Activated naive CD8-positive, alpha-beta T cell treated with anti-CD3 and anti-CD28 coated beads, Interleukin-2, amount 10 ng/mL, durations not matched to agents 7 days and 5 days (primary cell): ENCODE results near the gene CD226. TPM values are rescaled to one million over a fixed set of nuclear protein-coding genes. Genes with fewer than 3 reads are reported as not detected.
"Not testable (repeated sequence)": the region's sequence is repeated elsewhere in the genome, so short reads cannot be mapped to it uniquely, and the experiment has no call there.

Experiments used
- ATAC-seq: fragments of 150-1000 bp; cut with Tn5 transposase; one replicate; pipeline ENCODE4 v1.10.0; 2021; ENCODE audit warnings: low read depth, moderate library complexity
- POLR2A ChIA-PET: fragments of 350-600 bp; sonication (Branson Sonifier 250); formaldehyde crosslinking; loops from one replicate; lab custom pipeline; 2021; ENCODE audit warnings: antibody characterized with exemption; lab: Charles Lee
- DNase-seq: peaks from one replicate; pipeline ENCODE4 v3.0.0; 2021
- H3K27ac Mint-ChIP-seq: one replicate; pipeline ENCODE4 v1.8.0; 2022; ENCODE audit warnings: mild to moderate bottlenecking, mixed read lengths
- H3K27me3 Mint-ChIP-seq: one replicate; pipeline ENCODE4 v1.8.0; 2022; ENCODE audit warnings: mild to moderate bottlenecking, moderate library complexity, mixed read lengths
- H3K36me3 Mint-ChIP-seq: one replicate; pipeline ENCODE4 v1.8.0; 2021; ENCODE audit warnings: mild to moderate bottlenecking, mixed read lengths
- H3K4me1 Mint-ChIP-seq: one replicate; pipeline ENCODE4 v1.8.0; 2021; ENCODE audit warnings: mixed read lengths
- H3K4me3 Mint-ChIP-seq: one replicate; pipeline ENCODE4 v1.8.0; 2022; ENCODE audit warnings: mild to moderate bottlenecking, moderate library complexity, mixed read lengths
- H3K9me3 Mint-ChIP-seq: one replicate; pipeline ENCODE4 v1.8.0; 2021; ENCODE audit warnings: mixed read lengths
- total RNA-seq, 2 experiments: library from RNA; stranded (reverse); gene quantifications; one replicate each; pipeline ENCODE4 v1.2.3, GENCODE V29; 2021

CD226 gene
- total RNA-seq, 2 experiments from 2014 or later, result 46.4 to 50.9 TPM

GRCh38 chr18:69978732-69979715, 31.4 kb upstream of the CD226 start:
- Mint-ChIP-seq H3K36me3 (peaks cover 42% of the 10 kb centered on the region), H3K9me3 (peaks cover 12% of the 10 kb centered on the region), H3K4me1 (peaks cover 42% of the 10 kb centered on the region), H3K27ac (peak overlapping the region; percentile 58), H3K4me3 (no peak overlapping the region), H3K27me3 (no peaks in the 10 kb centered on the region)
- DNase-seq (no peak), ATAC-seq (peak; percentile 30)
- POLR2A ChIA-PET, result no interaction called here

DNA sequence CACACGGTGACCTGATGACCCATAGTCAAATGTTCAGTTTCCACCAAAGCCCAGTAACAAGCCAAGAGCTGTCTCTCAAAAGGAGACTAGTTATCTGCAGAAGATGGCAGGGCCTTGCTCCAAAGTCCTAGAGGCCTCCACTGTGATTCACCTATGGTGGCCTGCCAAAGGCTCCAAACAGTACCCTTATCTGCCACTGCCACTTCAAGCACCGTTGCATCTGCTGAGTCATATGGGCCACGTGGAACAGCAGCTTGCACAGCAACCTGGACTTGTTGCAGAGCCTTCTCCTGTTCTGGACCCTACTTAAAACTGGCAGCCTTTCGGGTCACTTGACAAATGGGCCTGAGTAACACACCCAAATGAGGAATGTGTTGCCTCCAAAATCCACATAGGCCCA, 27.6 kb upstream of the CD226 start:
- H3K4me3 Mint-ChIP-seq, POLR2A ChIA-PET: not testable (repeated sequence)

GRCh38 chr18:69974365-69974764, 26.7 kb upstream of the CD226 start:
- peaks cover 20% of the 10 kb centered on the region for H3K9me3 Mint-ChIP-seq
- H3K4me1 Mint-ChIP-seq, result peaks cover 10% of the 10 kb centered on the region
- POLR2A ChIA-PET, result no interaction called here
- no peak overlapping the region for H3K27ac Mint-ChIP-seq
- peaks cover 48% of the 10 kb centered on the region for H3K36me3 Mint-ChIP-seq
- ATAC-seq, result no peak
- H3K27me3 Mint-ChIP-seq, result no peaks in the 10 kb centered on the region
- DNase-seq, result no peak
- H3K4me3 Mint-ChIP-seq, result no peak overlapping the region

More for the DNA sequence above, 27.6 kb upstream of the CD226 start:
- Mint-ChIP-seq H3K9me3 (peaks cover 21% of the 10 kb centered on the region), H3K4me1 (peaks cover 20% of the 10 kb centered on the region), H3K36me3 (peaks cover 52% of the 10 kb centered on the region)
- not testable (repeated sequence) for ATAC-seq, DNase-seq, H3K27me3 Mint-ChIP-seq, H3K27ac Mint-ChIP-seq

DNA sequence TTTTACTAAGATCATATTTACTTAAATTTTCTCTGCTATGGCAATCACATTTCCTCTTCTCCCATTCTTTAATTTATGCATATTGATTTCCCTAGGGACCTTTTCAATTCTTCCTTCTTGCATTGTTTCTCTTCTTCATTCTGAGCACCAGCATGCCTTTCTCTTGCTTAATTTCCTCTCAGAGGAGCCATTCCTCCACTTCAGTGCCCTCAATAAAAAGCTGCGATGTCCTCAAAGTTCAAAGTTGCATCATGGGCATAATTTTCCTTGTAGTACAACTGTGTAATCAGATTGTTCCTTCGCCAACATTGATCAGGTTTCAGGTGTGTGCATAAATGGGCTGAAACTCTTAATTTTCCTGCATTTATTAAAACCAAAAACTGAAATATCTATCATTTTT, 21.8 kb upstream of the CD226 start:
- peaks cover 23% of the 10 kb centered on the region for H3K4me1 Mint-ChIP-seq
- POLR2A ChIA-PET, result no interaction called here
- no peak overlapping the region for H3K4me3 Mint-ChIP-seq
- H3K27ac Mint-ChIP-seq, result no peak overlapping the region
- no peaks in the 10 kb centered on the region for H3K27me3 Mint-ChIP-seq
- ATAC-seq (no peak), DNase-seq (no peak)
- peaks cover 21% of the 10 kb centered on the region for H3K36me3 Mint-ChIP-seq
- peaks cover 12% of the 10 kb centered on the region for H3K9me3 Mint-ChIP-seq

DNA sequence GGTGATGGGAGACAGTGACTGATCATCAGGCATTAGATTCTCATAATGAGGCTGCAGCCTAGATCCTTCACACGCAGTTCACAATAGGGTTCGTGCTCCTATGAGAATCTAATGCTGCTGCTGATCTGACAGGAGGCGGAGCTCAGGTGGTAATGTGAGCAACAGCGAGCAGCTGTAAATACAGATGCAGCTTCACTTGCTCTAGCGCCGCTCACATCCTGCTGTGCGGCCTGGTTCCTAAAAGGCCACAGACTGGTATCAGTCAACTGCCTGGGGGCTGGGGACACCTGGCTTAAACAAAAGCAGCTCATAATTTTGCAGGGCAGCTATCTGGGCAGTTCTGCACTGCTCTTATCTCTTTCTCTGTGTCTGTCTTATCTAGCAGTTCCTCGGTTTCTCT, 20.4 kb upstream of the CD226 start:
- ATAC-seq, result peak; percentile 99
- peak; percentile 55 for DNase-seq
- H3K27ac Mint-ChIP-seq, result peak overlapping the region; percentile 70
- H3K9me3 Mint-ChIP-seq, result peaks cover 11% of the 10 kb centered on the region
- H3K4me3 Mint-ChIP-seq, result peak overlapping the region; percentile 7
- H3K36me3 Mint-ChIP-seq, result peaks cover 21% of the 10 kb centered on the region
- H3K4me1 Mint-ChIP-seq, result peaks cover 23% of the 10 kb centered on the region
- POLR2A ChIA-PET, result interaction anchor here (0.9 to 1.7 kb wide), 7 partner anchors 8 to 23 kb away, joined by 3 to 9 read pairs (median 6); partner anchors contain the start of gene CD226
- H3K27me3 Mint-ChIP-seq, result no peaks in the 10 kb centered on the region

DNA sequence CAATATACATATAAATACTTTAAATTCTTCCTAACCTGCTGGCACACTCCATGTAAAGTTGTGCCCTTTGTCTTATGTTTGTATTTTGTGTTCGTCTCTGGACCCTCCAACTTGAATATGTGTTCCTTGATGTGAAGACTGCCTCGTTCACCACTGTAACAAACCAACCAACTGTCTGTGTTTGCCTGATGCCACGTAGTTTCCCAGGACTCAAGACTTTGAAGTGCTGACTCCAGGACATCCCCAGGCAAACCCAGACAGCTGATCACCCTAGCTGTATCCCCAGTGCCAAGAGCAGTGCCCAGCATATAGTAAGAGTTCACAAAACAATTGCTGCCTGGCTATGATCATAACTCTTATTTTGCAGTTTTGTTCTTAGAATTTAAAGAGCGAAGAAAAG, 15.5 kb upstream of the CD226 start:
- Mint-ChIP-seq H3K27ac (no peak overlapping the region), H3K36me3 (peaks cover 15% of the 10 kb centered on the region), H3K4me1 (peaks cover 26% of the 10 kb centered on the region), H3K4me3 (no peak overlapping the region), H3K9me3 (peaks cover 3% of the 10 kb centered on the region), H3K27me3 (no peaks in the 10 kb centered on the region)
- DNase-seq, result no peak
- POLR2A ChIA-PET, result no interaction called here
- ATAC-seq, result no peak

- peaks cover 13% of the 10 kb centered on the region for H3K36me3 Mint-ChIP-seq
Measured at GRCh38 chr18:69961718-69962117, 14.0 kb upstream of the CD226 start.

GRCh38 chr18:69958422-69958821, 10.7 kb upstream of the CD226 start:
- POLR2A ChIA-PET, result interaction anchor here (0.5 to 2.1 kb wide), 5 partner anchors 10 to 60 kb away, joined by 3 to 9 read pairs (median 4); partner anchors contain the start of gene CD226
- no peaks in the 10 kb centered on the region for H3K9me3 Mint-ChIP-seq
- peaks cover 9% of the 10 kb centered on the region for H3K36me3 Mint-ChIP-seq
- H3K27ac Mint-ChIP-seq, result peak overlapping the region; percentile 66
- no peaks in the 10 kb centered on the region for H3K27me3 Mint-ChIP-seq
- DNase-seq (no peak), ATAC-seq (no peak)
- H3K4me3 Mint-ChIP-seq, result no peak overlapping the region
- peaks cover 19% of the 10 kb centered on the region for H3K4me1 Mint-ChIP-seq

More at GRCh38 chr18:69961718-69962117, 14.0 kb upstream of the CD226 start:
- Mint-ChIP-seq H3K9me3 (peaks cover 3% of the 10 kb centered on the region), H3K27me3 (no peaks in the 10 kb centered on the region), H3K27ac (no peak overlapping the region), H3K4me1 (peaks cover 12% of the 10 kb centered on the region), H3K4me3 (no peak overlapping the region)
- ATAC-seq (no peak), DNase-seq (no peak)
- POLR2A ChIA-PET, result no interaction called here

- H3K9me3 Mint-ChIP-seq, result peaks cover 3% of the 10 kb centered on the region
- peak overlapping the region; percentile 66 for H3K27ac Mint-ChIP-seq
- H3K4me1 Mint-ChIP-seq, result peaks cover 21% of the 10 kb centered on the region
- POLR2A ChIA-PET, result interaction anchor here (1.3 to 2.0 kb wide), 3 partner anchors 10 to 14 kb away, joined by 3 to 14 read pairs (median 9); no protein-coding TSS in a partner anchor
- H3K36me3 Mint-ChIP-seq, result peaks cover 7% of the 10 kb centered on the region
- no peaks in the 10 kb centered on the region for H3K27me3 Mint-ChIP-seq
- DNase-seq (no peak), ATAC-seq (no peak)
- H3K4me3 Mint-ChIP-seq, result peak overlapping the region; percentile 17
Measured at GRCh38 chr18:69957747-69958146, 10.1 kb upstream of the CD226 start.

GRCh38 chr18:69956665-69957620, 9.3 kb upstream of the CD226 start:
- Mint-ChIP-seq H3K4me3 (no peak overlapping the region), H3K27me3 (no peaks in the 10 kb centered on the region), H3K27ac (no peak overlapping the region), H3K36me3 (peaks cover 9% of the 10 kb centered on the region), H3K9me3 (peaks cover 4% of the 10 kb centered on the region), H3K4me1 (peaks cover 21% of the 10 kb centered on the region)
- POLR2A ChIA-PET, result interaction anchor here (0.9 to 2.0 kb wide), 5 partner anchors 11 to 57 kb away, joined by 3 to 14 read pairs (median 8); no protein-coding TSS in a partner anchor
- no peak for DNase-seq
- ATAC-seq, result peak; percentile 51

GRCh38 chr18:69956057-69956456, 8.4 kb upstream of the CD226 start:
- Mint-ChIP-seq H3K4me3 (no peak overlapping the region), H3K4me1 (peaks cover 25% of the 10 kb centered on the region), H3K9me3 (peaks cover 5% of the 10 kb centered on the region), H3K27me3 (no peaks in the 10 kb centered on the region), H3K27ac (no peak overlapping the region), H3K36me3 (peaks cover 12% of the 10 kb centered on the region)
- ATAC-seq (peak; percentile 26), DNase-seq (no peak)
- POLR2A ChIA-PET, result interaction anchor here (1.0 to 2.0 kb wide), 3 partner anchors 10 to 21 kb away, joined by 8 to 14 read pairs (median 9); no protein-coding TSS in a partner anchor

DNA sequence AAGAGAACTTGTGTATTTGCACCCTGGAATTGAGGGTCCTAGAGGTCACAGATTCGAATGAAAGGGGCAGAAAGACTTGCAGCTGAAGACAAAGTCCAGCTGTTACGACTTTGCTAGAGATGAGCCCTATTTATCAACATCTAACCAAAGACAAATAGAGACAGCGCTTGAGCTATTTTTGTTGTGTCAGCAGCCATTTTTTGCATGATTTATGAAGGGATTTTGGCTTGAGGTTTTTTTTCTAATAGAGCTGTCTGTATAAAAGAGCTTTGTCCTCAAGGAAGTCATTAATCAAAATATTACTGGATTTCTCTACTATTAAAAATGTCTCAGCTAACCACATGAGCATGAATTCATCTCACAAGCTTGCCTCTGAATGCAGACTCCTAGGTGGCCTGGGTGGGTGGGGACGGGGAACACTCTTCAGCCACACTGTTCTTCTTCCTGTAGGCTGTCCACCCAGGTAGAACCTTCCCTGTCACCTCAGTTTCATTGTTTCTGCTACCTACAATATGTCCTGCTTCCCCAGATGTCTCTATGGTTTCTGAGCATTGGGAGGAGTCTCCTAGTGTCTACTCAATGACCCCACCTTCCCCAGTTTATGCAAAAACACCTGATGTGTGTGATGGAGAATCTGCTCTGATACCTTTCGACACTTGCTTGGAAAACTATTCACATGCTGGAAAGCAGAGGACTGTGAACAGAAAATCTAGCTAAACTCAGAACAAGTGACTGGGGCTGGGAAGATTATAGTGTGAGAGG, 7.2 kb upstream of the CD226 start:
- DNase-seq, result no peak
- POLR2A ChIA-PET, result interaction anchor here (0.6 to 0.7 kb wide), 4 partner anchors 10 to 123 kb away, joined by 3 to 4 read pairs (median 4); no protein-coding TSS in a partner anchor
- peak overlapping the region; percentile 84 for H3K27ac Mint-ChIP-seq
- peaks cover 12% of the 10 kb centered on the region for H3K36me3 Mint-ChIP-seq
- ATAC-seq, result no peak
- peaks cover 5% of the 10 kb centered on the region for H3K9me3 Mint-ChIP-seq
- peaks cover 25% of the 10 kb centered on the region for H3K4me1 Mint-ChIP-seq
- H3K27me3 Mint-ChIP-seq, result no peaks in the 10 kb centered on the region
- no peak overlapping the region for H3K4me3 Mint-ChIP-seq
